ENCODE results near the gene CFP. TPM values are rescaled to one million over a fixed set of nuclear protein-coding genes. Genes with fewer than 3 reads are reported as not detected.

Gene CFP
- total RNA-seq, 1 experiment from 2014 or later, result 0.34 TPM

DNA sequence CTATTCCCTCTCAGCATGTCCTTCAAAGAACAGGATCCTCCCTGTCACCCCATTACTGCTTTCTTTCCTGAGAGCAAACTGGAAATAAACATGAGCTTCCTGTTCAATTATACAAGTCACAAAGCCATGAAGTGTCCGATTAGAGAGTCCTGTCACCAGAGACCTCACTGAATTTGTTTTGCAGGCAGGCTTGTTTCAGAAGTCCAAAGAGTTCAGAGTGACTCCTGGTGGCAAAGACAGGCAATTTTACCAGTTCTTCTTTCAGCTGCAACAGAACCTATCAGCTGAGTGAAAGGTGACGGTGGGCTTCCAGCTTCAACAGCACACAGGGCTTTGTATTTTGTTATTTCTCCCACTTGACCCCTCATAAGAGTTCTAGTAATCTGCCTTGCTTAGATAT is 14.2 kb upstream of the CFP start:
- no peak overlapping the region for H3K4me3 ChIP-seq (ENCODE audit: low read depth, low read length)
- intact Hi-C loops (cut with micrococcal nuclease; ENCODE audit: unreplicated experiment), result loop anchor here (1.0 to 10.0 kb wide), 3 partner anchors 82 to 449 kb away; partner anchors contain the start of gene UBA1
- no peaks in the 10 kb centered on the region for H3K27me3 ChIP-seq (replicated peaks; ENCODE audit: control insufficient read depth, insufficient read depth, low read length)
- TF ChIP-seq, protein P1, sequence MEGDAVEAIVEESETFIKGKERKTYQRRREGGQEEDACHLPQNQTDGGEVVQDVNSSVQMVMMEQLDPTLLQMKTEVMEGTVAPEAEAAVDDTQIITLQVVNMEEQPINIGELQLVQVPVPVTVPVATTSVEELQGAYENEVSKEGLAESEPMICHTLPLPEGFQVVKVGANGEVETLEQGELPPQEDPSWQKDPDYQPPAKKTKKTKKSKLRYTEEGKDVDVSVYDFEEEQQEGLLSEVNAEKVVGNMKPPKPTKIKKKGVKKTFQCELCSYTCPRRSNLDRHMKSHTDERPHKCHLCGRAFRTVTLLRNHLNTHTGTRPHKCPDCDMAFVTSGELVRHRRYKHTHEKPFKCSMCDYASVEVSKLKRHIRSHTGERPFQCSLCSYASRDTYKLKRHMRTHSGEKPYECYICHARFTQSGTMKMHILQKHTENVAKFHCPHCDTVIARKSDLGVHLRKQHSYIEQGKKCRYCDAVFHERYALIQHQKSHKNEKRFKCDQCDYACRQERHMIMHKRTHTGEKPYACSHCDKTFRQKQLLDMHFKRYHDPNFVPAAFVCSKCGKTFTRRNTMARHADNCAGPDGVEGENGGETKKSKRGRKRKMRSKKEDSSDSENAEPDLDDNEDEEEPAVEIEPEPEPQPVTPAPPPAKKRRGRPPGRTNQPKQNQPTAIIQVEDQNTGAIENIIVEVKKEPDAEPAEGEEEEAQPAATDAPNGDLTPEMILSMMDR (IDR thresholded peaks at IDR 0.05; ENCODE audit: insufficient read depth in 1 of 2, low read depth in 1 of 2, low read length in 1 of 2, severe bottlenecking in 1 of 2, unreplicated experiment in 1 of 2), result peak in 1 of 2 experiments; percentile 29
- BruUV-seq (replicated peaks), result no TSS peak
- no peak for DNase-seq
- Mint-ChIP-seq H3K4me1 (ENCODE audit: low read depth, unreplicated experiment) (peaks cover 6% of the 10 kb centered on the region), H3K27ac (ENCODE audit: unreplicated experiment) (no peak overlapping the region), H3K4me3 (ENCODE audit: unreplicated experiment) (no peak overlapping the region), H3K36me3 (ENCODE audit: insufficient read depth, unreplicated experiment) (peaks cover 41% of the 10 kb centered on the region), H3K27me3 (ENCODE audit: insufficient read depth, unreplicated experiment) (no peaks in the 10 kb centered on the region), H3K9me3 (ENCODE audit: unreplicated experiment) (no peaks in the 10 kb centered on the region)
- ChIA-PET POLR2A (no interaction called here), CTCF (interaction anchor here (0.7 to 1.4 kb wide), 2 partner anchors 88 to 108 kb away, joined by 3 read pairs; no protein-coding TSS in a partner anchor)
- no peaks in the 10 kb centered on the region for H3K4me1 ChIP-seq
- H3K9me3 ChIP-seq, result no peaks in the 10 kb centered on the region
- no peaks in the 10 kb centered on the region; the same call in 1 of the 2 replicates for H3K36me3 ChIP-seq (ENCODE audit: control insufficient read depth, insufficient read depth, low read length)

DNA sequence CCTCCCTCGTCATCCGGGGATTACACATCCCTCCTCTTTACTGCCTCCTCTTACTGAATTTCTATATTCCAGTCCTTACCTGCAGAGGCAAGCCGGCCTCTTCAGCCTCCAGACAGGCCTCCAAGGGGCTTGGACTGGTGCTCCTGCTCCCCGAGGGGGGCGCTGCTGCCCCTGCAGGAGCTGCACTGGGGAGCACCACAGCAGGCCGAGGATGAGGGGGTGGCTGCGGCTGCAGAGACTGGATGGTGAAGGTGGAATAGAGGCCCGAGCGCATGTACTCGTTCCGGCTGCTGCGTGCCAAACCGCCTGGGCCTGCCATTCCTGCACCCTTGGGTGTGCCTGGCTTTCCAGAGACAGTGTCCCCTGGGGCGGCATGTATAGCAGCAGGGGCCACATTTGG is 9.1 kb upstream of the CFP start:
- no peaks in the 10 kb centered on the region for H3K4me1 Mint-ChIP-seq (ENCODE audit: low read depth, unreplicated experiment)
- no peaks in the 10 kb centered on the region; the same call in 1 of the 2 replicates for H3K36me3 ChIP-seq (ENCODE audit: control insufficient read depth, insufficient read depth, low read length)
- DNase-seq, result no peak
- ChIA-PET POLR2A (no interaction called here), CTCF (no interaction called here)
- no peaks in the 10 kb centered on the region for H3K9me3 Mint-ChIP-seq (ENCODE audit: unreplicated experiment)
- H3K4me3 ChIP-seq (ENCODE audit: low read depth, low read length), result no peak overlapping the region
- TF ChIP-seq, protein P1 (IDR thresholded peaks at IDR 0.05; ENCODE audit: insufficient read depth in 1 of 2, low read depth in 1 of 2, low read length in 1 of 2, severe bottlenecking in 1 of 2, unreplicated experiment in 1 of 2), result no peak
- BruUV-seq (replicated peaks), result no TSS peak
- intact Hi-C loops (cut with micrococcal nuclease; ENCODE audit: unreplicated experiment), result no loop called here
- H3K4me3 Mint-ChIP-seq (ENCODE audit: unreplicated experiment), result no peak overlapping the region
- H3K4me1 ChIP-seq, result no peaks in the 10 kb centered on the region
- no peaks in the 10 kb centered on the region for H3K27me3 ChIP-seq (replicated peaks; ENCODE audit: control insufficient read depth, insufficient read depth, low read length)
- H3K36me3 Mint-ChIP-seq (ENCODE audit: insufficient read depth, unreplicated experiment), result peaks cover 50% of the 10 kb centered on the region
- H3K9me3 ChIP-seq, result no peaks in the 10 kb centered on the region
- no peaks in the 10 kb centered on the region for H3K27me3 Mint-ChIP-seq (ENCODE audit: insufficient read depth, unreplicated experiment)
- H3K27ac Mint-ChIP-seq (ENCODE audit: unreplicated experiment), result no peak overlapping the region

DNA sequence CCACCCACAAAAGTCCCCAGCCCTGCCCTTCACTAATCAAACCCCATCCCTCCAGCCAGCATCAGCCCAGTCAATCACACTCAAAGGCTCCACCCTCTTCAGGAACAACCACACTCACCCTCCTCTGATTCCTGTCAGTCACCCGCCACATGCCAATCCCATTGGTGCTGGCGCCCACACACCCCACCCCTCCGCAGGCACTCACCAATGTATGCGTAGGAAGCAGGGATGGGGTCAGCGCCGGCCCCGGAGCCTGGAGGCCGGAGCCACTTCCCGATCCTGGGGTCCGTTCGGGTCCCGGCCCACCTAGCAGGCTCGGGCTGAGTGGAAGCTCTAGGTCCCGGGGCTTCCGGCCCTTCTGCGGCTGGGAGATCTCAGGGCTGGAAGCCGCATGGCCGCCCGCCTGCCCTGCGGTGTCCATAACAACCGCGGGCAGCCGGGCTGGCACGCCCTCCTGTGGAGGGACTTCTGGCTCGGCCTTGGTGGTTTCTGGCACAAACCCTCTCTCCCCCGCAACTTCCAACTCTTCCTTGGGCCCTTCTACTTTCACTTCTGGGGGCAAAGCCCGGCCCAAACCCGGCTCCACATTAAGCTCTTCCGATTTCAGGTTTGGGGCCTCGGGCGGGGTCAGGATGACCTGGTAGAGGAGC is 7.9 kb upstream of the CFP start:
- intact Hi-C loops (cut with micrococcal nuclease; ENCODE audit: unreplicated experiment), result no loop called here
- DNase-seq, result no peak
- no peaks in the 10 kb centered on the region for H3K4me1 ChIP-seq
- TF ChIP-seq, protein P1 (IDR thresholded peaks at IDR 0.05; ENCODE audit: insufficient read depth in 1 of 2, low read depth in 1 of 2, low read length in 1 of 2, severe bottlenecking in 1 of 2, unreplicated experiment in 1 of 2), result no peak
- Mint-ChIP-seq H3K27me3 (ENCODE audit: insufficient read depth, unreplicated experiment) (no peaks in the 10 kb centered on the region), H3K36me3 (ENCODE audit: insufficient read depth, unreplicated experiment) (peaks cover 49% of the 10 kb centered on the region), H3K27ac (ENCODE audit: unreplicated experiment) (no peak overlapping the region), H3K4me3 (ENCODE audit: unreplicated experiment) (no peak overlapping the region), H3K4me1 (ENCODE audit: low read depth, unreplicated experiment) (no peaks in the 10 kb centered on the region), H3K9me3 (ENCODE audit: unreplicated experiment) (no peaks in the 10 kb centered on the region)
- CTCF ChIA-PET, result no interaction called here
- no TSS peak for BruUV-seq (replicated peaks)
- no peaks in the 10 kb centered on the region; the same call in 1 of the 2 replicates for H3K36me3 ChIP-seq (ENCODE audit: control insufficient read depth, insufficient read depth, low read length)
- no peaks in the 10 kb centered on the region for H3K27me3 ChIP-seq (replicated peaks; ENCODE audit: control insufficient read depth, insufficient read depth, low read length)
- POLR2A ChIA-PET, result no interaction called here
- no peaks in the 10 kb centered on the region for H3K9me3 ChIP-seq
- H3K4me3 ChIP-seq (ENCODE audit: low read depth, low read length), result no peak overlapping the region
